ENCODE measurements around the gene NKX1-1. TPM values are rescaled to one million over a fixed set of nuclear protein-coding genes. Genes with fewer than 3 reads are reported as not detected.
"Not testable (repeated sequence)": the region's sequence is repeated elsewhere in the genome, so short reads cannot be mapped to it uniquely, and the experiment has no call there.

Gene NKX1-1
- total RNA-seq: not detected in 2 replicates

DNA sequence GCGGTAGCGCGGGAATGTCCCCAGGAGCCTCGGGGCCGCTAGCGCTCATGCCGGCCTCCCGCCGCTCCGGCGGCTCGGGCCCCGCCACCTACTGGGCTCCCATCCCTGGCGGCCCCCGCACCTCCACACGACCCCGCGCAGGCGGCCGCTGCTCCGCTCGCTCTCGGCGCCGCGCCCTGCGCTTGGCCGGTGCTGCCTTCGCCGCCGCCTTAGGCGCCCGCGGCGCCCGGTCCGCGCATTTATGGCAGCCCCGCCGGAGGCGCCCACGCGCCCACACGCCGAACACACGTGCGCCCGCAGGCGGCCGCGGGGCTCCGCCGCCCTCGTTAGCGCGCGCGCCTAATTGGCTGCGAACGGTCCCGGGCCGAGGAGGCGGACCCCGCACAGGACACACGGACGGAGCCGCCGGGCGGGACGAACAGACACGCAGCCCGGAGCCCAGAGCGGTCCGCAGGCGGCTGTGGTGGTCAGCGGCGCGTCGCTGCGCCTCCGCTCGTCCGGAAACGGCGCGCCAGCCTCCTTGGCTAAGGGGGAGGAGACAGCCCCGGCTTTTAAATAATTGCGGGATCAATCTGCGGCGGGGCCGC lies at the start of gene NKX1-1:
Gene NKX1-1 (minus strand): TSS at position 49 of the 587 bp plus-strand sequence. CDS start 0 bp downstream, at position 49.
- intact Hi-C loops (cut with micrococcal nuclease): no loop called here

DNA sequence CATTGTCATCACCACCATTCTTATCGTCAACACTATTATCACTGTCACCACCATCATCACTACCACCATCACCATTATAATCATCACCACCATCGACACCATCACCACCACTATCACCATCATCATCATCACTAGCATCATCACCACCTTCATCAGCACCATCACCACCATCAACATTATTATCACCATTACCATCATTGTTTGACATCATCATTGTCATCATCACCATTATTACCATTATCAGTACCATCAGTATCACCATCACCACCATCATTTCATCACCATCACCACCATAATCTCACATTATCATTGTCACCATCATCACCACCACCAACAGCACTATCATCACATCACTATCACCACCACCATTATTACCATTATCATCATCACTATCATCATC lies 47.5 kb upstream of the NKX1-1 start:
- intact Hi-C loops (cut with micrococcal nuclease): no loop called here

DNA sequence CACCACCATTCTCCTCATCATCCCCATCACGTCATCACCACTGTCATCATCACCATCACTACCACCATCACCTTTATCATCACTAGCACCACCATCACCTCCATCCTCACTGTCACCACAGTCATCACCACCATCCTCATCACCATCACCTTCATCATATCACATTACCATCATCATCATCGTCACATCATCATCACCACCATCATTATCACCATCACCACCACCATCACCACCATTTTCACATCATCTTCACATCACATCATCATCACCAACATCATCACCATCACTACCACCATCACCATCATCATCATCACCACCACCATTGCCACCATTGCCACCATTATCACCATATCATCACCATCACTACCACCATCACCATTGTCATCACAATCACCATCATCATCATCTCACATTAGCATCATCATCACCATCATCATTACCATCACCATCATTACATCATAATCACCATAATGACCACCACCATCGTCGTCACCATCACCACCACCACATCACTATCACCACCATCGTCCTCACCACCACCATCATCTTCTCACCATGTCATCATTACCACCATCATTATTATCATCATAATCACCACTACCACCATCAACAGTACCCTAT lies 46.3 kb upstream of the NKX1-1 start:
- intact Hi-C loops (cut with micrococcal nuclease): no loop called here

DNA sequence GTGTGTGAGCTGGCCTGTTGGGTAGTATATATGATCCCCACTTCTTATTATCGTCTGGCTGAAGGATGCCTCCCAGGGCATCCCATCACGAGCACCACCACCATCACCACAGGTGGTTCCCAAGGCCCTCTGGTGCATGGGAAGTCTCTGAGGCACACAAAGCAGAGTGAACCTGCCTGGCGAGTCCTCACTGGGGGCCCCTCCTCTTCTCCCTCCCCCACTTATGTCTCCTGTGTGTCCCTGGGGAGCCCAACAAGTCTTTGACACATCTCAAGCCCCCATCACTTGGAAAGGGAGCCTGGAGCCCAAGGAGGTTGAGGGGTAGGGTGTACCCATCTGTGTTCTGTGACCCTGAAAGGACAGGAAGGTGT lies 45.5 kb upstream of the NKX1-1 start:
- intact Hi-C loops (cut with micrococcal nuclease): no loop called here

DNA sequence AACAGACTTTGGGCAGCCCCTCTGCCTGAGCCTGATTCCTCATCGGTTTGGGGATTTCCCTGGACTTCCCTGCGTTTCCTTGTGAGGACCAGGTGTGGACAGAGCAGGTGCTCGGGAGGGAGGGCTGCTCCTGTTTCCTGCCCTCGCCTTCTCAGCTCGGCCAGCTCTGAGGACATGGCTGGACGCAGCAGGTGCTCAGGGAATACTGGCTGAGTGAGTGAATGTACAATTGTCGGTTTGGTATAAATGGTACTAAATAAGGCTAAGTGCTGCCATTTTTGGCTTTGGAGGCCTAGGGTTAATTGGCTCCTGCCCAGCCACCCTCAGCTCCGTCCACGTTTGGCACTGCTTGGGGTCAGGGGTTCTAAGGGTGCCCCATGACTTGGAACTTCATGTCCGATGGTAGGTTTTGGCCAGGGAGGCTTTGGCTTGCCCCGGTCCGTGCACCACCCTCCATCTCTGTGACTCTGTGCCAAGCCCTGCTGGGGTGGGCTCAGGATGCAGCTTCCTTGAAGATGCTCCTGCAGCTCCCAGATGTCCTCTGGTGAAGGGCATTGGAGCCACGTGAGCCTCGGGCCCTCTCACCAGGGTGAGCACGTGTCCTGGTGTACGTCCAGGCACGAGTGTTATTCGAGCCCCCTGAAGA lies 45.0 kb upstream of the NKX1-1 start:
- intact Hi-C loops (cut with micrococcal nuclease): no loop called here

DNA sequence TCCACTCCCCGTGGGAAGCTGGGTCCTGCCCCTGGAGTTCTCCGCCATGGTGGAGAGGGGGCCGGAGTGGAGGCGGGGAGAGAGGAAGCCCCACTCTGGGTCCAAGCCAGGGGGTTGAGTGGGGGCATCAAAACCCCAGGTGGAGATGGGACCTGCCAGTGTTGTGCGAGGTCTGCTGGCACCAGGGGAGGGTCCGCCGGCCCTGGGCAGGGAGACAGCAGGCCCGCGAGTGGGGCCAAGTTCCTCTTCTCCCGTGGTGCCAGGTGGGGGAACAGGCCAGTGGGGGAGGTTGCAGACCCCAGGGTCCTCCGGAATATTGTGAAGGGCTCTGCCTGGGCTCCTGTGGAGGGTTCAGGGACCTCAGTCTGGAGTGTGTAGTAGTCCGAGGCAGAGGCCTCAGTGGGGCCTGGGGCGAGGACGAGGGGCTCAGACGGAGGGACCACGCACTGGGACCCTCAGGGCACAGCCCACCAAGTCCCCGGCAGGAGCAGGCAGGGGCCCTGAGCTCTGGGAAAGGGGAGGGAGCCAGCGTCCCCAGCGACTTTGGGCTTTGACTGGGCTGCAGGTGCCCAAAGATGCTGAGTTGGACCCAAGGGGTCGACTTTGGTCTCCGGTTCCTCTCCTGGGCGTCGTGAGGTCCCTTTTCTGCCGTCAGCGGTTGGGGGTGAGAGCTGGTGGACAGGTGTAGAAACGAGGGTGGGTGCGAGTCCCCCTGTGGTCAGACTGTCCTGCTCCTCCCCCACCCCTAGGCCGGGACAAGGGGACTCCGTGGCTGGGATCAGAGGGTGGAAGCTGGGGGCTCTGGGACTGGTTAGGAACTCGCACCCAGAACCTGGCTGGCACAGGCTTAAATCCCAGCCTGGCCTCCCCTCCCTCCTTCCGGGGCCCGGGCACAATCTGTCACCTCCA lies 43.8 kb upstream of the NKX1-1 start:
- intact Hi-C loops (cut with micrococcal nuclease): no loop called here

DNA sequence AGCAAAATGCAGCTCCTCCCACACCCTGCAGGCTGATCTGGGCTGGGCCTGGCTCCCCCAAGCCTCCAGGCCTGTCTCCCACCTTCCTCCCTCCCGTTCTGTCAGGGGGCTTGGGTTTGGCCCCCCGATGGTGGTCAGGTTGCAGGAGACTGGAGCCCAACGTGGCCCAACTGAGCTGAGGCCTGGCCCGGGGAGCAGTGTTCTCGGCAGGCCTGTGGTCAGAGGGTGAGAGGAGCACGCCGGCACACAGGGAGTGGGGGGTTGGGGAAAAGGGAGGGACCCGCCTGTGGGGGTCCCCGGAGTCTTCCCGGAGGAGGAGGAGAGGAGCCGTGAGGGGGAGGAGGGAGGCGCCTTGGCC lies 43.2 kb upstream of the NKX1-1 start:
- intact Hi-C loops (cut with micrococcal nuclease): no loop called here

DNA sequence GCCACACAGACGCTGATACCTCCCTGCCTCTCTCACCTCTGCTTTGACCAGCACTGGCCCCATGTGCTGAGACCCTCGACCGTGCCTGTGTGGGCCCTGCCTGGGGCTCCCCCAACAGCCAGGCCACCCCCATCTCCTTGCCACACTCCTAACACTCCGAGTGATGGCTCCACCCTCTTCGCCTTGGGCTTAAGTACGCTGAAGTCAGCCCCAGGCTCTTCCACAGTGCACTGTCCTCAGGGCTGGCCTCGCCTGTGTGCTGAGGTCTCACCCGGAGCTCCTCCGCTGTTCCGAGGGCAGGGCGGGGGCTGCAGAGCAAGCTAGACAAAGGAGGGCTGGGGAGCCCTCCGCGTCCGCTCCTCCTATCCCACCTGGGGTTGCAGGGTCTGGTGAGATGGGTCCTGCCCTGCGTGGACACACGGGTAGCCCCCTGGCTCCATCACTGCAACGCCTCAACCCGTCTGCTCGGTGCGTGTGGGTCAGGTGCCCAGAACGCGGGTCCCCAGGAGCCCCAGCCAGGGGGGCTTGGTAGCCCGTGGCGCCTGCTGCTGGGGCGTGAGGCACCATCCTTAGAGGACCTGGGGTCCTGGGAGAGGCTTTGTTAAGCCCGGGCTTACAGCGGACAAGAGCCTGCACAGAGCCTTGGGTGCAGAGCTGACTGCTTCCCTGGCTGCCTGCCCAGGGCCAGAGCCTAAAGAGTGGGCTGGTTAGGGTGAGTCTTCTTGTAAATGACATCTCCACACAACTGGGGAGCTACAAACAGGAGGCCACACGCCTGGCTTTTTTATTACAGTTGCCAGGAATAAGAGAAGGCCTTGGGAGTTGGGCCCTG lies 42.6 kb upstream of the NKX1-1 start:
- intact Hi-C loops (cut with micrococcal nuclease): no loop called here

DNA sequence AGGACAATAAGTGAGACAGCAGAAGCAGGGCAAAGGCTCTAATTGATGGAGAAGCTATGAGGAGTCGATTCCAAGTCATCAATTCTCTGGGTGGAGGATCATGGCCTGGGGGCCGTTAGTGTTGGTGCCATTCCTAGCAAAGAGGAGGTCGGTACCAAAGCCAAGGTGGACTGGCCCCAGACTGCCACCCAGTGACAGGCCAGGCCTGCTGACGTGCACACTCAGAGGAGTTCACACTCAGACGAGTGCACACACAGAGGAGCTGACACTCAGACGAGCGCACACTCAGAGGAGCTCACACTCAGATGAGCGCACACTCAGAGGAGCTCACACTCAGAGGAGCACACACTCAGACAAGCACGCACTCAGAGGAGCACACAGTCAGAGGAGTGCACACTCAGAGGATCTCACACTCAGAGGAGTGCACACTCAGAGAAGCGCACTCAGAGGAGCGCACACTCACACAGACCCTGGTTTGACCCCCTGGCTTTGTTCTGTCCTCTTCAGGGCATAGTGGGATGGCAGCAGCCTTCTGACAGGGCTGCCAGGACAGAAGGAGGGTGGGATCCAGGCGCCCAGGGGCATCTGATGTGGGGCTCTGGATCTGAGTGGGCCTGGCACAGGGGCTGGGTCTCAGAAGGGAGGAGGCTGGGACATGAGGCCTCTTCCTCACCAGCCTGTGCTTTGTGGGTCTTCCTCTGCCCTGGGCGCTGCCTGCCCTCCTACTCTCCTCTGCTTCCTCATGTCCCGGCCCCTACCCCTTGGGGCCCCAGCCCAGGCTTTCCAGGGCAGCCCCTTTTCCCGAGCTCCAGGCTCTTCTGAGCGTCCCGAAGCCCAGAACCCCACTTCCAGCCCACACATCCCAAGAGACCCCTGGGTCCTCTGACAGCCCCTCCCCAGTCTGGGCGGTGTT lies 41.7 kb upstream of the NKX1-1 start:
- intact Hi-C loops (cut with micrococcal nuclease): no loop called here

DNA sequence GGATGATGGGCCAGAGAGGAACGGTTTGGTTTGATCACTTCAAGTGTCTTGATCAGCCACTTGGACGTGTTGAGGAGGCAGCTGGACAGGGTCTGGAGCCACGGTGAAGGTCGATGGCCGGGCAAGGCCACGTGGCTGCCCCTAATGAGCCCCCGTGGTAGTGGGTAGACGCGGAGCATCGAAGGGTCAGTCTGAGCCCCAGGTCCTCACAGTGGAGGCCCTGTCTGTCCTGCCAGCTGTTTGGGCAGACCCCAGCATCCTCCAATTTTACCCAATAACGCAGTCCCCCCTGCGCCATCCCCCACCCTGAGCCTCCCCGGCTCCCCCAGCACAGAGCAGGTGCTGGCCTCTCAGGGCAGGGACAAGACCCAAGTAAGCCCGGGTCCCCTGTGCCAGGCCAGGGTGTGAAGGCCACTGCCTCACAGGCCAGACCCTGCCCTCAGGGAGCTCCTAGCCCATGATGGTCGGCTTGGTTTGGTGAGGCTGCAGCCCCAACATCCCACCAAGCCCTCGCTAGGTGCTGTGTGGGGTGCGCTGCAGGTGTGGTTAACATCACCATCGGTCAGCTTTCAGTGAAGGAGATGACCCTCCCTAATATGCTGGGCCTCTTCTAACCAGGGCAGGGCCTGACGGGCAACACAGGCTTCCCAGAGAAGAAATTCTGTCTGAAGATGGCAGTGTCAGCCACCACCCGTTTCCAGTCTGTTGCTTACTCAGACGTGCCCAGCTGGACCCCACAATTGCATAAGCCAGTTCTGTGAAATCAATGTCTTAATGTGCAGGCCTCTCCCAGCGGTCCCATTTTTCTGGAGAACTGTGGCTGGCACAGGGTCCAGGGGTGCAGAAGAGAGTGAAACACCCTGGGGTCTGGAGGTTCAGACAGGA lies 40.5 kb upstream of the NKX1-1 start:
- intact Hi-C loops (cut with micrococcal nuclease): no loop called here

DNA sequence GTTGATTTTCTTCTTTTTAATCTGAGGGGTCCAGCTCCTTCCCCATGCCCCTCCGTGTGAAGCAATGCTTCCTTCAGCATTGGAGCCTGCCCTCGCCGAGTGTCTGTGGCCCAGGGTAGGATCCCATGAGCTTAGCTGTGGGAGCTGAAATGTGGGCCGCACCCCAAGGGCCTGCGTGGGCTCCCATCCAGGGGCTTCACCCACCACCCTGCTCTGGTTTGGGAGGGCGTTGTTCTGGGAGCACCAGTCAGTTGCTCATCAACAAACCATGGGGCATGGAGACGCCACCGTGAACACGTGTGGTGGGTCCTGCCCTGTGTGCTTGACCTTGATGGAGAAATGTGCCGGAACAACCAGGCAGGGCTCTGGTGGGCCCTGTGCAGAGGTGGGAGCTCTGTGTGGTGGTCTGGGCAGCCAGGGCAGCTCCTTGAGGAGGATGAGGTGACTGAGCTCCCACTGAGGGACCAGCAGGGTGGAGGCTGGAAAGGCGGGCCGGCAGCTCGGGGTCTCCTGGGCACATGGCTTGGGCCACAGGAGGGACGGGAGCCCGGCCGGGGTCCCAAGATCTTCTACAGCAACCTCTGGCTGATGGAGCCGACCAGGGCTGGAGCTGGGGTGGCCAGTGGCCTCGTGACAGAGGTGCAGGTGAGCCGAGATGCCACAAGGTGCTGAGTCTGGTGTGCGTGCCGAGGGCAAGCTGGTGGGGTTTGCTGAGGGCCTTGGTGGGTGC lies 39.6 kb upstream of the NKX1-1 start:
- intact Hi-C loops (cut with micrococcal nuclease): no loop called here

DNA sequence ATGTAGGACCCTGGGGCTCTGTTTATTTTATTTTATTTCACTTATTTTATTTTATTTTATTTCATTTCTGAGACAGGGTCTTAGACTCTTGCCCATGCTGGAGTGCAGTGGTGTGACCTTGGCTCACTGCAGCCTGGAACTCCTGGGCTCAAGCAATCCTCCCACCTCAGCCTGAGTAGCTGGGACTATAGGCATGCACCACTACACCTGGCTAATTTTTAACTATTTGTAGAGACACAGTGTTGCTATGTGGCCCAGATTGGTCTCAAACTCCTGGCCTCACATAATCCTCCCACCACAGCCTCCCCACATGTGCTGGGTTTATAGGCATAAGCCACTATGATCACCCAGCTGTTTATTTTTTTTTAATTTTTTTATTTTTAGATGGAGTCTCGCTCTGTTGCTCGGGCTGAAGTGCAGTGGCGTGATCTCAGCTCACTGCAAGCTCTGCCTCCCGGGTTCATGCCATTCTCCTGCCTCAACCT lies 37.5 kb upstream of the NKX1-1 start:
- intact Hi-C loops (cut with micrococcal nuclease): not testable (repeated sequence)

DNA sequence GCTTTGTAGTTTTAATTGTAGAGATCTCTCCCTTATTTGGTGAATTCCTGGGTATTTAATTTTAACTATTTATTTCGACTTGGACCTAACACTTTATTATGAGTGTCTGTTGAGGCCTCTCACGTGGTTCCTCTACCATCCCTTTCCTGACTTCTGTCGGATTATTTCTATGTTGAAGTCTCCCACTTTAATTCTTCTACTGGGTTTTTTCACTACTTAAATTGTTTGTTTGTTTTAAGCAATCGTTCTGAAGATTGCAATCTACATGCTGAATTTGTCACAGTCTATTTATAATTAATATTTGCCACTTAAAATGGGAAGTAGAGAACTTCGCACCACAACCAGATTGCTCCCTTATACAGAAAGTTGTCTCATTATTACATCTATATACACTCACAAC lies 20.8 kb upstream of the NKX1-1 start:
- intact Hi-C loops (cut with micrococcal nuclease): no loop called here

DNA sequence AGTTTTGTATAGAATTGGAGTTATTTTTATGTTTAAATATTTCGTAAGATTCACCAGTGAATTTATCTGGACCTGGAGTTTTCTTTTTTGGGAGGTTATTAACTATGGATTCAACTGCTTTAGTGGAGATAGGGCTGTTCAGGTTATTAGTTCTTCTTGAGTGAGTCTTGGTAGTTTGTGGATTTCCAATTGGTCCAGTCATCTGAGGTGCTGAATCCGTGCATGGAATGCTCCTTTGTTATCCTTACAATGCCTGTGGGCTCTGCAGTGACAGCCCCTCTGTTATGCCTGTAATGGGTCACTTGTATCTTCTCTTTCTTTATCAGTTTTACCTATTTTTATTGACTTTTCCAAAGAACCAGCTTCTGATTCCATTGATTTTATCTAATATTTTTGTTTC lies 15.4 kb upstream of the NKX1-1 start:
- intact Hi-C loops (cut with micrococcal nuclease): no loop called here

DNA sequence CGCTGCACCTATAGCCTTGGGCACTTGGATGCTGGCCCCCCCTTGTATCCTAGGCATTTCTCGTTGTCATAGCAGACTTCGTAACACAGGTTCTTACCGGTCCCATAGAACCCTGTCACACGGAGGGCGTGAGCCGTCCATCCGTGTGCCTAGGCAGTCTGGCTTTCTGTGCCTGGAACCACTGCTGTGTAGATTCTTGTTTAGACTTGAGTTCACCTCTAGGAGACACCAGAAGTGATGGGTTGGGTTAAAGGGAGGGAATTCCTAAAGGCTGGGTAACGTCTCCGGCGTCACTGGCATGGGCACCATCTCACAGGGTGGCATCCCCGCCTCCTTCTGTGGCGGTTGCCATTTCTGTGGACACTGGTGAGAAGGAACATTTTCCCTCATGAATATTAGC lies 13.5 kb upstream of the NKX1-1 start:
- intact Hi-C loops (cut with micrococcal nuclease): no loop called here

DNA sequence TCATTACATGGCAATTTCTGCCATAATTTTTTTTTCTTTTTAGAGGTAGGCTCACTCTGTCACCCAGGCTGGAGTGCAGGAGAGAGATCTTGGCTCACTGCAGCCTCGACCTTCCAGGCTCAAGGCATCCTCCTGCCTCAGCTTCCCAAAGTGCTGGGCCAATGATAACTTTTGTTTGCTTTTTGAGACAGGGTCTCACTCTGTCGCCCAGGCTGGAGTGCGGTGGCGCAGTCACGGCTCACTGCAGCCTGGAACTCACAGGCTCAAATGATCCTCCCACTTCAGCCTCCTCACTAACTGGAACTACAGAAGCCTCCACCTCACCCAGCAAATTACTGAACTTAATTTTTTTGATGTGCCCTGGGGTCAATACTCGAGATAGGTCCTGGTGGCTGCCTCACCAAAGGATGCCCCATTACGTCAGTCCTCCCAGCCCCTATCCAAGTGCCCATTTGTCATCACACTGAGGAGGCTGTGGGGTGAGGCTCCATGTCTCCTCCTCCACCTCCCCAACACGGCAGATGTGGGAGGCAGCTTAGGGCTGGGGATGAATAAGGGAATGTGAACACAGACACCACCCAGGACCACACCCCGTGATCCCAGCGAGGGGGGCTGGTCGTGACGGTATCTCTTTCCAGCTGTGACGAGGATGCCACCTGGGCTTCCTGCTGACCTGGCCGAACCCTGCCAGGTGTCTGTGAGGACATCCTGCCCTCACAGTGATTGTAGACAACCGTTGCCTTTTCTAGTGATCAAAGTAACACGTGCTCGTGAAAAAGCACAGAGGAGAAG lies 12.4 kb upstream of the NKX1-1 start:
- intact Hi-C loops (cut with micrococcal nuclease): no loop called here
